ENCODE data around the gene MXD1. TPM values are rescaled to one million over a fixed set of nuclear protein-coding genes. Genes with fewer than 3 reads are reported as not detected.
A peak's percentile ranks its signal among the peaks of the same experiment; 100 is the strongest.

MXD1 gene
- total RNA-seq, 1 donor from 2014 or later: 3.9 TPM

GRCh38 chr2:69936906-69937305 lies 22.0 kb downstream of the MXD1 start:
- Histone ChIP-seq H3K36me3 (no peaks in the 10 kb centered on the region), H3K27ac (no peak overlapping the region), H3K4me2 (no peak overlapping the region), H3K4me3 (no peak overlapping the region), H3K79me2 (ENCODE audit: low read depth) (no peaks in the 10 kb centered on the region), H3K4me1 (peaks cover 22% of the 10 kb centered on the region), H2AFZ (replicated peaks) (no peak overlapping the region), H3K9ac (no peak overlapping the region), H3K27me3 (no peaks in the 10 kb centered on the region), H3K9me3 (ENCODE audit: low read depth) (no peaks in the 10 kb centered on the region), H4K20me1 (ENCODE audit: low read depth) (no peaks in the 10 kb centered on the region), H3F3A (ENCODE audit: low read depth) (peaks cover 4% of the 10 kb centered on the region)
- TF ChIP-seq EZH2 (IDR thresholded peaks at IDR 0.05) (no peak), EZH2phosphoT487 (IDR thresholded peaks at IDR 0.05) (no peak), CTCF (IDR thresholded peaks at IDR 0.05) (no peak)
- H3K4me1 Mint-ChIP-seq: peaks cover 21% of the 10 kb centered on the region
- H3K27ac Mint-ChIP-seq: no peak overlapping the region
- no peak for DNase-seq (ENCODE audit: low spot score)
- H3K4me3 Mint-ChIP-seq: no peak overlapping the region
- no peaks in the 10 kb centered on the region for H3K9me3 Mint-ChIP-seq
- H3K27me3 Mint-ChIP-seq (ENCODE audit: insufficient read depth, low read depth): peaks cover 6% of the 10 kb centered on the region
- peaks cover 20% of the 10 kb centered on the region for H3K36me3 Mint-ChIP-seq

GRCh38 chr2:69937968-69938367 lies 23.1 kb downstream of the MXD1 start:
- Mint-ChIP-seq H3K4me1 (peaks cover 21% of the 10 kb centered on the region), H3K9me3 (no peaks in the 10 kb centered on the region), H3K36me3 (peaks cover 20% of the 10 kb centered on the region), H3K27ac (no peak overlapping the region), H3K27me3 (ENCODE audit: insufficient read depth, low read depth) (peaks cover 6% of the 10 kb centered on the region), H3K4me3 (no peak overlapping the region)
- Histone ChIP-seq H2AFZ (replicated peaks) (no peak overlapping the region), H3K27me3 (no peaks in the 10 kb centered on the region), H3K36me3 (no peaks in the 10 kb centered on the region), H3K9me3 (ENCODE audit: low read depth) (no peaks in the 10 kb centered on the region), H3K4me1 (peaks cover 25% of the 10 kb centered on the region), H3K27ac (no peak overlapping the region), H4K20me1 (ENCODE audit: low read depth) (no peaks in the 10 kb centered on the region), H3K4me3 (no peak overlapping the region), H3K4me2 (no peak overlapping the region), H3K79me2 (ENCODE audit: low read depth) (no peaks in the 10 kb centered on the region), H3K9ac (no peak overlapping the region), H3F3A (ENCODE audit: low read depth) (peaks cover 4% of the 10 kb centered on the region)
- no peak for DNase-seq (ENCODE audit: low spot score)
- TF ChIP-seq CTCF (IDR thresholded peaks at IDR 0.05): no peak
- TF ChIP-seq EZH2 (IDR thresholded peaks at IDR 0.05): no peak
- TF ChIP-seq EZH2phosphoT487 (IDR thresholded peaks at IDR 0.05): no peak

- Mint-ChIP-seq H3K27ac (no peak overlapping the region), H3K27me3 (ENCODE audit: insufficient read depth, low read depth) (peaks cover 8% of the 10 kb centered on the region), H3K9me3 (no peaks in the 10 kb centered on the region), H3K4me1 (peaks cover 21% of the 10 kb centered on the region), H3K4me3 (peak overlapping the region; percentile 54), H3K36me3 (peaks cover 20% of the 10 kb centered on the region)
- Histone ChIP-seq H3K4me2 (peak overlapping the region; percentile 52), H3K4me3 (no peak overlapping the region), H3K9me3 (ENCODE audit: low read depth) (no peaks in the 10 kb centered on the region), H4K20me1 (ENCODE audit: low read depth) (no peaks in the 10 kb centered on the region), H3F3A (ENCODE audit: low read depth) (peaks cover 4% of the 10 kb centered on the region), H3K4me1 (peaks cover 29% of the 10 kb centered on the region), H3K9ac (no peak overlapping the region), H3K36me3 (no peaks in the 10 kb centered on the region), H3K27me3 (no peaks in the 10 kb centered on the region), H3K27ac (no peak overlapping the region), H2AFZ (replicated peaks) (no peak overlapping the region), H3K79me2 (ENCODE audit: low read depth) (no peaks in the 10 kb centered on the region)
- TF ChIP-seq EZH2phosphoT487 (IDR thresholded peaks at IDR 0.05) (no peak), CTCF (IDR thresholded peaks at IDR 0.05) (no peak), EZH2 (IDR thresholded peaks at IDR 0.05) (no peak)
- peak; percentile 35 for DNase-seq (ENCODE audit: low spot score)
Observed at GRCh38 chr2:69939722-69940121, 24.8 kb downstream of the MXD1 start.

All from neural progenitor cell (in vitro differentiated cells).